OCI-LY1 (cell line): Measurements from ENCODE around the gene PXN.

ENCODE experiments used
- H2AFZ ChIP-seq: fragments of 200-600 bp; sonication (generic), shearing (Covaris generic); 2 replicates; pipeline ENCODE4 v1.6.0; 2014; ENCODE audit warnings: antibody characterized with exemption, mild to moderate bottlenecking, low read length
- H3F3A ChIP-seq: fragments of 200-600 bp; sonication (generic), shearing (Covaris generic); 2 replicates; pipeline ENCODE4 v1.6.0; 2014; ENCODE audit warnings: mild to moderate bottlenecking, antibody characterized with exemption, low read length, moderate library complexity; ENCODE audit not compliant: insufficient read depth
- H3K27ac ChIP-seq: fragments of 200-600 bp; sonication (generic); 2 replicates; pipeline ENCODE4 v1.5.1; 2014; ENCODE audit warnings: low read length, mixed run types, mild to moderate bottlenecking, low read depth; ENCODE audit not compliant: poor library complexity, severe bottlenecking
- H3K27me3 ChIP-seq: fragments of 200-600 bp; sonication (generic); 2 replicates; pipeline ENCODE4 v1.6.0; 2014; ENCODE audit warnings: antibody characterized with exemption, mild to moderate bottlenecking, low read length, moderate library complexity; ENCODE audit not compliant: insufficient read depth
- H3K36me3 ChIP-seq: fragments of 200-600 bp; sonication (generic); 2 replicates; pipeline ENCODE4 v1.6.1; 2014; ENCODE audit warnings: mild to moderate bottlenecking, antibody characterized with exemption, low read length, moderate library complexity, mixed read lengths; ENCODE audit not compliant: insufficient read depth
- H3K4me1 ChIP-seq: fragments of 200-600 bp; sonication (generic); 2 replicates; pipeline ENCODE4 v1.5.1; 2014; ENCODE audit warnings: mild to moderate bottlenecking, low read length, moderate library complexity; ENCODE audit not compliant: insufficient read depth, severe bottlenecking
- H3K4me2 ChIP-seq: fragments of 200-600 bp; sonication (generic), shearing (Covaris generic); 2 replicates; pipeline ENCODE4 v1.6.1; 2014; ENCODE audit warnings: low read length
- H3K4me3 ChIP-seq: fragments of 200-600 bp; sonication (generic); 2 replicates; pipeline ENCODE4 v1.5.1; 2014; ENCODE audit warnings: low read length, low read depth, mild to moderate bottlenecking, mixed read lengths; ENCODE audit not compliant: poor library complexity, severe bottlenecking
- H3K79me2 ChIP-seq: fragments of 200-600 bp; shearing (Covaris generic); 2 replicates; pipeline ENCODE4 v1.6.1; 2016; ENCODE audit warnings: mixed run types, low read length, mixed read lengths; ENCODE audit not compliant: insufficient read depth
- H3K9ac ChIP-seq: fragments of 200-600 bp; sonication (generic), shearing (Covaris generic); 2 replicates; pipeline ENCODE4 v1.6.1; 2014; ENCODE audit warnings: mild to moderate bottlenecking, low read length, mixed read lengths
- H3K9me2 ChIP-seq: fragments of 200-600 bp; sonication (generic), shearing (Covaris generic); 2 replicates; pipeline ENCODE4 v1.6.1; 2014; ENCODE audit warnings: low read depth, mild to moderate bottlenecking, low read length, mixed read lengths
- H3K9me3 ChIP-seq: fragments of 200-600 bp; shearing (Covaris generic); 2 replicates; pipeline ENCODE4 v1.6.1; 2014; ENCODE audit warnings: low read length, mixed read lengths
- H4K20me1 ChIP-seq: fragments of 200-600 bp; sonication (generic), shearing (Covaris generic); 2 replicates; pipeline ENCODE4 v1.6.0; 2016; ENCODE audit warnings: mild to moderate bottlenecking, low read length; ENCODE audit not compliant: insufficient read depth
- CTCF ChIP-seq: fragments of 200-600 bp; sonication (generic), shearing (Covaris generic); IDR thresholded peaks from 2 replicates; pipeline ENCODE4 v1.5.1; 2017; ENCODE audit warnings: mild to moderate bottlenecking, antibody characterized with exemption, low read length, moderate library complexity, mixed read lengths
- EZH2 ChIP-seq: fragments of 200-600 bp; sonication (generic), shearing (Covaris generic); IDR thresholded peaks from 2 replicates; pipeline ENCODE4 v1.8.0; 2017; ENCODE audit warnings: borderline replicate concordance, mixed run types, mild to moderate bottlenecking, antibody characterized with exemption, low read length, moderate library complexity, mixed read lengths

The PXN gene

GRCh38 chr12:120229071-120229486 lies 36.5 kb downstream of the PXN start:
- H2AFZ ChIP-seq: no peak overlapping the region
- no peaks in the 10 kb centered on the region for H3K9me3 ChIP-seq
- no peak overlapping the region for H3K27ac ChIP-seq
- no peaks in the 10 kb centered on the region for H3K27me3 ChIP-seq
- peaks cover 24% of the 10 kb centered on the region for H3K4me1 ChIP-seq
- no peaks in the 10 kb centered on the region for H3K36me3 ChIP-seq
- no peaks in the 10 kb centered on the region for H3K79me2 ChIP-seq
- no peak overlapping the region; the same call in 1 of the 2 replicates for H3K9ac ChIP-seq
- H3K4me2 ChIP-seq: no peak overlapping the region
- no peaks in the 10 kb centered on the region for H4K20me1 ChIP-seq
- 0 out of 2 replicates have a peak, but pooled peaks cover 3% of the 10 kb centered on the region for H3F3A ChIP-seq
- no peak overlapping the region for H3K4me3 ChIP-seq
- no peak for TF ChIP-seq CTCF
- TF ChIP-seq EZH2: no peak
- no peaks in the 10 kb centered on the region for H3K9me2 ChIP-seq

GRCh38 chr12:120228291-120229070 lies 37.0 kb downstream of the PXN start:
- Histone ChIP-seq H3K9me2 (no peaks in the 10 kb centered on the region), H3K4me2 (no peak overlapping the region; the same call in 1 of the 2 replicates), H3K4me1 (peaks cover 24% of the 10 kb centered on the region), H3K27ac (no peak overlapping the region), H3K36me3 (no peaks in the 10 kb centered on the region), H3K9ac (no peak overlapping the region; the same call in 1 of the 2 replicates), H3K9me3 (no peaks in the 10 kb centered on the region), H4K20me1 (no peaks in the 10 kb centered on the region), H3K27me3 (no peaks in the 10 kb centered on the region), H2AFZ (no peak overlapping the region), H3F3A (0 out of 2 replicates have a peak, but pooled peaks cover 3% of the 10 kb centered on the region), H3K79me2 (no peaks in the 10 kb centered on the region), H3K4me3 (no peak overlapping the region)
- peak; percentile 93 for TF ChIP-seq CTCF
- TF ChIP-seq EZH2: no peak

GRCh38 chr12:120228041-120228290 lies 37.6 kb downstream of the PXN start:
- H3K4me2 ChIP-seq: no peak overlapping the region
- no peak overlapping the region for H3K9ac ChIP-seq
- no peaks in the 10 kb centered on the region for H3K36me3 ChIP-seq
- H3K27ac ChIP-seq: no peak overlapping the region
- H3F3A ChIP-seq: 0 out of 2 replicates have a peak, but pooled peaks cover 3% of the 10 kb centered on the region
- H3K9me3 ChIP-seq: no peaks in the 10 kb centered on the region
- no peak overlapping the region for H2AFZ ChIP-seq
- H3K27me3 ChIP-seq: no peaks in the 10 kb centered on the region
- no peaks in the 10 kb centered on the region for H3K9me2 ChIP-seq
- TF ChIP-seq EZH2 (no peak), CTCF (no peak)
- no peaks in the 10 kb centered on the region for H4K20me1 ChIP-seq
- H3K79me2 ChIP-seq: no peaks in the 10 kb centered on the region
- no peak overlapping the region for H3K4me3 ChIP-seq
- H3K4me1 ChIP-seq: peaks cover 24% of the 10 kb centered on the region
